KMS-11 (cell line): ENCODE data around the gene SLC30A2.

Experiments used
- H2AFZ ChIP-seq: fragments of 200-600 bp; sonication (generic); 2 replicates; pipeline ENCODE4 v1.6.1; 2016; ENCODE audit warnings: antibody characterized with exemption, mixed run types, low read depth
- H3K27ac ChIP-seq: fragments of 200-600 bp; sonication (generic); 2 replicates; pipeline ENCODE4 v1.6.1; 2016; ENCODE audit warnings: mild to moderate bottlenecking, mixed run types
- H3K27me3 ChIP-seq: fragments of 200-600 bp; sonication (generic); 2 replicates; pipeline ENCODE4 v1.6.1; 2017; ENCODE audit warnings: mild to moderate bottlenecking, low read depth, mixed run types, moderate library complexity; ENCODE audit not compliant: insufficient read depth
- H3K36me3 ChIP-seq: fragments of 200-600 bp; sonication (generic); 2 replicates; pipeline ENCODE4 v1.6.1; 2017; ENCODE audit warnings: mild to moderate bottlenecking, mixed run types; ENCODE audit not compliant: insufficient read depth
- H3K4me1 ChIP-seq: fragments of 200-600 bp; sonication (generic); 2 replicates; pipeline ENCODE4 v1.6.1; 2016; ENCODE audit warnings: mild to moderate bottlenecking, low read depth, mixed run types; ENCODE audit not compliant: poor library complexity, severe bottlenecking
- H3K4me2 ChIP-seq: fragments of 200-600 bp; sonication (generic); 2 replicates; pipeline ENCODE4 v1.7.0; 2016; ENCODE audit warnings: mild to moderate bottlenecking, mixed run types
- H3K4me3 ChIP-seq: fragments of 200-600 bp; sonication (generic); IDR thresholded peaks from 2 replicates; pipeline ENCODE4 v1.6.1; 2017; ENCODE audit warnings: low read depth, low read length, mixed read lengths; ENCODE audit not compliant: insufficient read depth
- H3K79me2 ChIP-seq: fragments of 200-600 bp; sonication (generic); 2 replicates; pipeline ENCODE4 v1.6.1; 2016; ENCODE audit warnings: low read depth, mixed run types; ENCODE audit not compliant: insufficient read depth
- H3K9ac ChIP-seq: fragments of 200-600 bp; sonication (generic); 2 replicates; pipeline ENCODE4 v1.6.1; 2016; ENCODE audit warnings: mild to moderate bottlenecking, mixed run types
- H4K20me1 ChIP-seq: fragments of 200-600 bp; sonication (generic); 2 replicates; pipeline ENCODE4 v1.6.1; 2016; ENCODE audit warnings: mild to moderate bottlenecking, mixed run types; ENCODE audit not compliant: insufficient read depth
- CTCF ChIP-seq: fragments of 200-600 bp; sonication (generic); conservative IDR thresholded peaks from 2 replicates; pipeline ENCODE4 v1.6.1; 2017; ENCODE audit warnings: low read depth, mild to moderate bottlenecking, antibody characterized with exemption, low read length, moderate library complexity, mixed read lengths

SLC30A2 gene

GRCh38 chr1:26023826-26024225 is 22.1 kb downstream of the SLC30A2 start:
- H3K36me3 ChIP-seq: no peaks in the 10 kb centered on the region
- no peak overlapping the region for H3K9ac ChIP-seq
- H3K27me3 ChIP-seq: no peaks in the 10 kb centered on the region; the same call in 1 of the 2 replicates
- H3K4me2 ChIP-seq: no peak overlapping the region
- no peak for TF ChIP-seq CTCF
- no peaks in the 10 kb centered on the region for H3K79me2 ChIP-seq
- no peak overlapping the region for H2AFZ ChIP-seq
- H3K27ac ChIP-seq: no peak overlapping the region
- H3K4me1 ChIP-seq: peaks cover 9% of the 10 kb centered on the region
- H4K20me1 ChIP-seq: no peaks in the 10 kb centered on the region
- H3K4me3 ChIP-seq: no peak overlapping the region

- no peaks in the 10 kb centered on the region for H3K79me2 ChIP-seq
- H3K4me3 ChIP-seq: no peak overlapping the region
- H3K27ac ChIP-seq: no peak overlapping the region
- H3K27me3 ChIP-seq: no peaks in the 10 kb centered on the region; the same call in 1 of the 2 replicates
- no peak overlapping the region for H3K4me2 ChIP-seq
- TF ChIP-seq CTCF: no peak
- no peak overlapping the region for H3K9ac ChIP-seq
- no peaks in the 10 kb centered on the region for H4K20me1 ChIP-seq
- H3K4me1 ChIP-seq: peaks cover 9% of the 10 kb centered on the region
- H3K36me3 ChIP-seq: no peaks in the 10 kb centered on the region
- no peak overlapping the region for H2AFZ ChIP-seq
Measured at GRCh38 chr1:26023009-26023408, 22.9 kb downstream of the SLC30A2 start.

GRCh38 chr1:26022404-26022779 is 23.5 kb downstream of the SLC30A2 start:
- Histone ChIP-seq H3K79me2 (no peaks in the 10 kb centered on the region), H3K27me3 (no peaks in the 10 kb centered on the region; the same call in 1 of the 2 replicates), H3K27ac (no peak overlapping the region), H4K20me1 (no peaks in the 10 kb centered on the region), H3K9ac (no peak overlapping the region), H3K4me3 (no peak overlapping the region), H3K36me3 (no peaks in the 10 kb centered on the region), H2AFZ (no peak overlapping the region), H3K4me2 (no peak overlapping the region), H3K4me1 (peaks cover 9% of the 10 kb centered on the region)
- TF ChIP-seq CTCF: no peak

GRCh38 chr1:26021647-26022403 is 24.1 kb downstream of the SLC30A2 start, which contains the start of gene EXTL1:
TSS of gene EXTL1 (plus strand) at chr1:26021775. CDS start at chr1:26022647, 872 bp downstream.
- Histone ChIP-seq H4K20me1 (no peaks in the 10 kb centered on the region), H2AFZ (no peak within 1 kb of the TSS), H3K9ac (no peak within 1 kb of the TSS), H3K27me3 (no peaks in the 10 kb centered on the region; the same call in 1 of the 2 replicates), H3K4me2 (no peak within 1 kb of the TSS), H3K27ac (no peak within 1 kb of the TSS), H3K4me1 (peaks cover 9% of the 10 kb centered on the region), H3K79me2 (no peaks in the 10 kb centered on the region), H3K36me3 (no peaks in the 10 kb centered on the region), H3K4me3 (no peak within 1 kb of the TSS)
- no peak for TF ChIP-seq CTCF
